ENCODE measurements around the gene SYNGR3. TPM values are rescaled to one million over a fixed set of nuclear protein-coding genes. Genes with fewer than 3 reads are reported as not detected.

Gene SYNGR3
- total and polyA plus RNA-seq, 2 of the 13 experiments (the other 11 are each of a cell fraction or from before 2014, with no cell fraction given) = 0.97 to 5.7 TPM

DNA sequence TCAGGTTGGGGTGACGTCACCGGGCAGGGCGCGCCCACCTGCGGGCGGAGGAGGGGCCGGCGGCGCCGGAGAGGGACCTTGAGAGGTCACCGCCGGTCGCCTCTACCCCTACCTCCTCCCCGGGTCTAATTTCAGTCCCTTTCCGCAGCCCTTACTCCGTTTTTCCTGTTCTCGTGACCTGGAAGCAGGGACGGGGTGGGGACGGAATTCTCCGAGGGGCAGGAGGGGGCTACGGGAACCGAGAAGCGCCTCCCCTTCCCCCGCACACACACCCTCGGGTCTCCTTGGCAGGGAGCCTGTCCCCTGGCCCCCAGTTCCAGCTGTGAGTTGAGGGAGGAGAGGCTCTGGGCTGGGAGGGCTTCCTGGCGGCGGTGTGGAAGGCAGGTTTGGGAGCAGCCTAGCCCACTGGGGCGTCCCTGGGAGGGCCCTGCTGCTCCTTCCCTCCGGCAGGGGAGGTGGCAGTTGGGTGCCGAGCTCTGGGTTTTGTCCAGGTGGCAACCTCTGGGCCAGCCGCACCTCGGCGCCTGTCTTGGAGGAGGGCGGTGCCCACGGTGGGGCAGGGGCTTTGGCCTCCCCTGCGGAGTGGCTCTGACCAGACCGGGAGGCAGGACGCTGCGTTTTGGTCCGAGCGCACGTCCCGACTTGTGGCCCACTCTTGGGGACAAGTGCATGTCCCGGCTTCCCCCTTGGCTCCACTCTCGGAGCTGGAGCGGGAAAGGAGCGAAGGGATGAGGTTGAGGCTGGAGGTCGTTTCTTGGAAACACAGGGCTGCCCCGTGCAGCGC lies 773 bp downstream of the SYNGR3 start (continued):
- TF ChIP-seq WIZ (CRISPR knock-in tag; IDR thresholded peaks at IDR 0.05) (no peak), ZNF747 (CRISPR knock-in tag; IDR thresholded peaks at IDR 0.05; ENCODE audit: borderline replicate concordance) (no peak), ZNF484 (CRISPR knock-in tag; IDR thresholded peaks at IDR 0.05; ENCODE audit: borderline replicate concordance, low read depth) (no peak), ZSCAN22 (CRISPR knock-in tag; IDR thresholded peaks at IDR 0.05) (no peak), FOXA1 (IDR thresholded peaks at IDR 0.05) (no peak), FOXA1 (CRISPR knock-in tag; IDR thresholded peaks at IDR 0.05) (no peak), ZNF556 (CRISPR knock-in tag; IDR thresholded peaks at IDR 0.05; ENCODE audit: borderline replicate concordance) (no peak), ZNF335 (CRISPR knock-in tag; IDR thresholded peaks at IDR 0.05) (no peak), ZNF251 (CRISPR knock-in tag; IDR thresholded peaks at IDR 0.05) (no peak)

DNA sequence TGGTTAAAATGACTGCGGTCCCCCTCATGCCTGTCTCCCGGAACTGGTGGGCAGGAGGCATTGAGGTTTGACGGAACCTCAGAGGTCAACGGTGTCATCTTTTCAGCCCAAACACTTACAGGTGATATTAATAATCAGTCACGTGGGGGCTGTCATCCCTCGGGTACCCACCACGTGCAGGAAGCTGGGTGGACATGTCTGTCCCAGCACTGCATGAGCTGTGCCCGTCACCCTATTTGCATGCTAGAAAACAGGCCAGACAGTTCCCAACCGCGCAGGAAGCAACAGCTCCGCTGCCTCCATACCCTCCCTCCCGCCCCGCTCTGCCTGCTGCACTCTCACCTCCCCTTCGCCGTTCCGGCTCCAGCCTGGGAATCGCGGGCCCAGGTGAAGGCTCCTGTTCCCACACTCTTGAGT lies 1.4 kb downstream of the SYNGR3 start:
- in situ Hi-C loops (cut with HindIII; ENCODE audit: extremely low pct_ligation_motif_present, low pct_unique_long_range_greater_than_20kb) (no loop called here), intact Hi-C loops (cut with micrococcal nuclease; ENCODE audit: unreplicated experiment) (no loop called here)
- Histone ChIP-seq H3K36me3 (replicated peaks in 1 of 2; ENCODE audit: control insufficient read depth in 1 of 2, insufficient read depth in 2 of 2, low read length in 2 of 2) (peaks cover 6 to 9% of the 10 kb centered on the region in 2 experiments; a peak in 4 of 5 replicates), H3K27me3 (ENCODE audit: control insufficient read depth in 1 of 2, insufficient read depth in 2 of 2, low read length in 2 of 2) (peaks cover 0 to 8% of the 10 kb centered on the region in 2 experiments; a peak in 2 of 5 replicates), H3K9ac (ENCODE audit: insufficient read depth, low read depth, low read length) (peak overlapping the region; percentile 60; the same call in 1 of the 2 replicates), H3K4me3 (replicated peaks in 1 of 3; ENCODE audit: insufficient read depth in 1 of 3, low read depth in 2 of 3, low read length in 3 of 3) (peak overlapping the region; percentile 60 to 82 (median 77)), H2AFZ (ENCODE audit: low read length) (no peak overlapping the region), H3K9me3 (ENCODE audit: low read length) (no peaks in the 10 kb centered on the region), H3K79me2 (ENCODE audit: insufficient read depth, low read length) (no peaks in the 10 kb centered on the region), H3K27ac (ENCODE audit: extremely low read length, insufficient read depth, low read length) (no peak overlapping the region), H3K4me1 (ENCODE audit: insufficient read depth, low read length) (peaks cover 57% of the 10 kb centered on the region), H4K20me1 (ENCODE audit: insufficient read depth, low read length) (no peaks in the 10 kb centered on the region), H3K4me2 (ENCODE audit: low read depth, low read length) (peak overlapping the region; percentile 95)
- DNase-seq (ENCODE audit: low spot score) (no peak), FAIRE-seq (no peak), ATAC-seq (peak; percentile 14; the same call in 2 of the 3 replicates)
- CTCF ChIA-PET (ENCODE audit: low intra/inter-chr PET ratio, low total read pairs) = no interaction called here
- BruUV-seq (replicated peaks) = no TSS peak
- POLR2A ChIA-PET = interaction anchor here (0.8 to 2.0 kb wide), 7 partner anchors 13 to 164 kb away, joined by 3 to 13 read pairs (median 5); partner anchors contain the start of genes RPS2 and TRAF7
- 59% methylated on average over 5 of the region's 18 CpGs for WGBS (ENCODE audit: low lambda C conversion rate)
- no peak for TF ChIP-seq CBX5 (CRISPR knock-in tag; IDR thresholded peaks at IDR 0.05; ENCODE audit: borderline replicate concordance)
- 0 out of 2 replicates have a peak, but pooled peaks have one; percentile 19 for TF ChIP-seq BHLHE40 (IDR thresholded peaks at IDR 0.05; ENCODE audit: low read length)
- 0 out of 2 replicates have a peak, but pooled peaks have one; percentile 19 for TF ChIP-seq ZSCAN21 (CRISPR knock-in tag; IDR thresholded peaks at IDR 0.05; ENCODE audit: borderline replicate concordance)
- no peak for TF ChIP-seq ZIK1 (CRISPR knock-in tag; IDR thresholded peaks at IDR 0.05; ENCODE audit: borderline replicate concordance, low read depth)
- TF ChIP-seq SPEN (CRISPR knock-in tag; IDR thresholded peaks at IDR 0.05; ENCODE audit: low read depth) = peak; percentile 21; the same call in 1 of the 2 replicates
- TF ChIP-seq, protein P1, sequence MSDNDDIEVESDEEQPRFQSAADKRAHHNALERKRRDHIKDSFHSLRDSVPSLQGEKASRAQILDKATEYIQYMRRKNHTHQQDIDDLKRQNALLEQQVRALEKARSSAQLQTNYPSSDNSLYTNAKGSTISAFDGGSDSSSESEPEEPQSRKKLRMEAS (IDR thresholded peaks at IDR 0.05) = peak; percentile 51
- TF ChIP-seq, protein P2, sequence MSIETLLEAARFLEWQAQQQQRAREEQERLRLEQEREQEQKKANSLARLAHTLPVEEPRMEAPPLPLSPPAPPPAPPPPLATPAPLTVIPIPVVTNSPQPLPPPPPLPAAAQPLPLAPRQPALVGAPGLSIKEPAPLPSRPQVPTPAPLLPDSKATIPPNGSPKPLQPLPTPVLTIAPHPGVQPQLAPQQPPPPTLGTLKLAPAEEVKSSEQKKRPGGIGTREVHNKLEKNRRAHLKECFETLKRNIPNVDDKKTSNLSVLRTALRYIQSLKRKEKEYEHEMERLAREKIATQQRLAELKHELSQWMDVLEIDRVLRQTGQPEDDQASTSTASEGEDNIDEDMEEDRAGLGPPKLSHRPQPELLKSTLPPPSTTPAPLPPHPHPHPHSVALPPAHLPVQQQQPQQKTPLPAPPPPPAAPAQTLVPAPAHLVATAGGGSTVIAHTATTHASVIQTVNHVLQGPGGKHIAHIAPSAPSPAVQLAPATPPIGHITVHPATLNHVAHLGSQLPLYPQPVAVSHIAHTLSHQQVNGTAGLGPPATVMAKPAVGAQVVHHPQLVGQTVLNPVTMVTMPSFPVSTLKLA (IDR thresholded peaks at IDR 0.05) = peak; percentile 96
- 0 out of 2 replicates have a peak, but pooled peaks have one; percentile 28 for TF ChIP-seq ZNF605 (CRISPR knock-in tag; IDR thresholded peaks at IDR 0.05)
- TF ChIP-seq MEF2D (CRISPR knock-in tag; IDR thresholded peaks at IDR 0.05) = 0 out of 2 replicates have a peak, but pooled peaks have one; percentile 37
- TF ChIP-seq, protein P3, sequence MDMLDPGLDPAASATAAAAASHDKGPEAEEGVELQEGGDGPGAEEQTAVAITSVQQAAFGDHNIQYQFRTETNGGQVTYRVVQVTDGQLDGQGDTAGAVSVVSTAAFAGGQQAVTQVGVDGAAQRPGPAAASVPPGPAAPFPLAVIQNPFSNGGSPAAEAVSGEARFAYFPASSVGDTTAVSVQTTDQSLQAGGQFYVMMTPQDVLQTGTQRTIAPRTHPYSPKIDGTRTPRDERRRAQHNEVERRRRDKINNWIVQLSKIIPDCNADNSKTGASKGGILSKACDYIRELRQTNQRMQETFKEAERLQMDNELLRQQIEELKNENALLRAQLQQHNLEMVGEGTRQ (IDR thresholded peaks at IDR 0.05; ENCODE audit: low read depth, low read length) = peak; percentile 46; the same call in 1 of the 2 replicates
- TF ChIP-seq, protein P3 (CRISPR knock-in tag; IDR thresholded peaks at IDR 0.05; ENCODE audit: borderline replicate concordance) = 0 out of 2 replicates have a peak, but pooled peaks have one; percentile 14

All from HepG2 (cell line).